GM12864 (cell line): ENCODE results near the gene ZSCAN5C.
"Not testable (repeated sequence)": the region's sequence is repeated elsewhere in the genome, so short reads cannot be mapped to it uniquely, and the experiment has no call there.

ENCODE experiments used
- DNase-seq: peaks from one replicate; pipeline ENCODE4 v3.0.0-alpha.2; 2011; ENCODE audit warnings: low read depth
- H3K4me3 ChIP-seq: 2 replicates; pipeline ENCODE4 v1.5.1; 2011; ENCODE audit warnings: mild to moderate bottlenecking, low read depth, low read length, control low read depth
- TF ChIP-seq, protein P1 (sequence below): IDR thresholded peaks from 2 replicates; pipeline ENCODE4 v1.5.1; 2011; ENCODE audit warnings: low read depth, mild to moderate bottlenecking, moderate library complexity, low read length, control low read depth, inconsistent platforms; ENCODE audit errors: missing control alignments

The ZSCAN5C gene

DNA sequence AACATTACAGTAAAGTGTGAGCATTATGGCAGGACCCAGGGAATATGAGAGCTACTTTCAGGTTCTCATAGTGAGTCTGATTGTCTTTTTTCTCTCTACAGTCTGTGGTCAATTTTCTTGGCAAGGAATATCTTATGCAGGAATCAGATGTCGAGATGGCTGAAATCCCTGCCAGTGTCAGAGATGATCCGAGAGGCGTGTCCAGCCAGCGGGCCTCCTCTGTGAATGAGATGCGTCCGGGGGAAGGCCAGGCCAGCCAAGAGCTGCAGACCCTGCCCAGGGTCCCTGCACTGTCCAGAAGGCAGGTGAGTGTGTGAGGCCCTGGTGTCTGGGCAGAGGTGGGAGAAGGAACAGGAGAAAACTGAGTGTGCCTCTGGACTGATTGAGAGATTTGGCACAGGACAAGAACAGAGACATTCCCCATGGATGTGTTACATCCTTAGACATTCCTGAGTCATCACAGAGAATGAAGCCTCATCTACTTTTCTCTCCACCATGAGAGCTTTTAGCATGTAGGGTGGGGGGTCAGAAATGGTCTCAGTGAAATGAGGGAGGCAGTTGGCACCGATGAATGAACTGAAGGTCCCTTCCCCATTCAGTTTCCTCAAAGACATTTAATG, 43.2 kb downstream of the ZSCAN5C start:
- no peak overlapping the region for H3K4me3 ChIP-seq
- DNase-seq = no peak
- TF ChIP-seq, protein P1, sequence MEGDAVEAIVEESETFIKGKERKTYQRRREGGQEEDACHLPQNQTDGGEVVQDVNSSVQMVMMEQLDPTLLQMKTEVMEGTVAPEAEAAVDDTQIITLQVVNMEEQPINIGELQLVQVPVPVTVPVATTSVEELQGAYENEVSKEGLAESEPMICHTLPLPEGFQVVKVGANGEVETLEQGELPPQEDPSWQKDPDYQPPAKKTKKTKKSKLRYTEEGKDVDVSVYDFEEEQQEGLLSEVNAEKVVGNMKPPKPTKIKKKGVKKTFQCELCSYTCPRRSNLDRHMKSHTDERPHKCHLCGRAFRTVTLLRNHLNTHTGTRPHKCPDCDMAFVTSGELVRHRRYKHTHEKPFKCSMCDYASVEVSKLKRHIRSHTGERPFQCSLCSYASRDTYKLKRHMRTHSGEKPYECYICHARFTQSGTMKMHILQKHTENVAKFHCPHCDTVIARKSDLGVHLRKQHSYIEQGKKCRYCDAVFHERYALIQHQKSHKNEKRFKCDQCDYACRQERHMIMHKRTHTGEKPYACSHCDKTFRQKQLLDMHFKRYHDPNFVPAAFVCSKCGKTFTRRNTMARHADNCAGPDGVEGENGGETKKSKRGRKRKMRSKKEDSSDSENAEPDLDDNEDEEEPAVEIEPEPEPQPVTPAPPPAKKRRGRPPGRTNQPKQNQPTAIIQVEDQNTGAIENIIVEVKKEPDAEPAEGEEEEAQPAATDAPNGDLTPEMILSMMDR = no peak

DNA sequence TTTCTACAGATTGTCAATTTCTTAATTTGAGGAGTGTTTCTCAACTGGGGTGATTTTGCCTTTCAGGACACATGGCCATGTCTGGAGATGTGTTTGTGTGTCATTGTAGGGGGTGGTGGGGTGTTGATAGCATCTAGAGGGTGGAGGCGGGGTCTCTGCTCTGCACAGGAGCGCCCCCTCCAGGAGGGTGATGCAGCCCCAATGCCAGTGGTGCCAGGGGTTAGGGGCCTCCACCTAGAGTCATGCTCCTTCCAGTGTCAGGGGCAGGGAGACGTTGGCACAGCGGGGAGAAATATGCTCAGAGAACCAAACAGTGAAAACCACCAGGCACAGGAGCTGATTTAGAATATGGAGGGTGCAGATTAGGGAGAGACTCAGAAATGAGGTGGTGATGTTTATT, 43.7 kb downstream of the ZSCAN5C start:
- not testable (repeated sequence) for H3K4me3 ChIP-seq, DNase-seq

DNA sequence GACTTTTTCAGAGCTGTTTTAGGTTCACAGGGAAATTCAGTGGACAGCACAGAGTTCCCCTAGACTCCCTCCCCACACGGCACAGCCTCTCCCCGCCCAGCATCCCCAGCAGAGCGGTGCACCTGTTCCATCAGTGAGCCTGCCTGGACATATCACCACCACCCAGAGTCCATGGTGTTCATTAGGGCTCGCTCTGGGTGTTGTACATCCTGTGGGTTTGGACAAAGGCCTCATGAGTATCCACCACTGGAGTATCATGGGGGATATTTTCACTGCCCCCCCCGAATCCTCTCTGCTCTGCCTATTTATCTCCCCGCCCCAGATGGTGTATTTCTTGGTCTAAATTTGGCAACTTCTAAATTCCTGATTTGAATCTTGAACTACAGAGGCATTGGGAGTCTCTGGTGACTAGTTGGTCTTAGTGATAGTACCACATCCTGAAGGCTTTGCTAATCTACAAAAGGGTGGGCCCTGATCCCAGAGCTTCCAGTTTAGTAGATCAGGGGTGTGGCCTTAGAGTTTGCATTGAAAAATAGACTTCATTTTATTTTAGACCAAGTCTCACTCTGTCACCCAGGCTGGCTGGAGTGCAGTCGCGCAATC, 46.8 kb downstream of the ZSCAN5C start:
- not testable (repeated sequence) for DNase-seq, H3K4me3 ChIP-seq

DNA sequence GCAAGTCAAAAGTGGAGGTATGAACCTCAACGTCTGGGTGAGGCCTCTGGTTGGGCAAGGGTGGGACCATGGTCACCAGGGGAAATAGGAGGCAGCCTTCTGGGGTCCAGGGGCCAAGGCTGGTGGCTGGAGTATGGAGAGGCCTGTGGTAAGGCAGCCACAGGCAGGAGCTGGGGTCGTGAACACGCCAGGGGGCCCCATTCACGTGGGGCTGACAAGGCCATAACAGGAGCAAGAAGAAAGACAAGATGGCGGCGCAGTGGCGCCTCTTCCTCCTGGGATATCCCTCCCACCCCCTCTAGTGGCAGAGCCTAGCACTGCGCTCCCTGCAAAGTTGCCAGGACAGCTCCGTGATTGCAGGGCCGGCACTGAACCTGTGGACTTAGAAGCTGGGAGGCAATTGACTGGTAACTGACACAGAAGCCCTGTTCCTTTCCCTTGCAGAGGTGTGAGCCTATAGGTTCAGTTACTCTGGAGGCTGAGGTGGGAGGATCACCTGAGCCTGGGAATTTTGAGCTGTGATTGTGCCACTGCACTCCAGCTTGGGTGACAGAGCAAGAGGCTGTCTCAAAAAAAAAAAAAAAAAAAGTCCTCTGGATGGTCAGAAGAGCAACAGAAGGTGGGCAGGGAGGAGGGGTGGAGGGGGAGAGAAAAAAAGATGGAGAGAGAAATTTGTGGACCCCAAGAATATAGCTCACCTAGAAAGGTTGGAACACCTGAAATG, 50.8 kb downstream of the ZSCAN5C start:
- peak; percentile 55 for DNase-seq
- H3K4me3 ChIP-seq = no peak overlapping the region
- TF ChIP-seq, protein P1 = peak; percentile 94

DNA sequence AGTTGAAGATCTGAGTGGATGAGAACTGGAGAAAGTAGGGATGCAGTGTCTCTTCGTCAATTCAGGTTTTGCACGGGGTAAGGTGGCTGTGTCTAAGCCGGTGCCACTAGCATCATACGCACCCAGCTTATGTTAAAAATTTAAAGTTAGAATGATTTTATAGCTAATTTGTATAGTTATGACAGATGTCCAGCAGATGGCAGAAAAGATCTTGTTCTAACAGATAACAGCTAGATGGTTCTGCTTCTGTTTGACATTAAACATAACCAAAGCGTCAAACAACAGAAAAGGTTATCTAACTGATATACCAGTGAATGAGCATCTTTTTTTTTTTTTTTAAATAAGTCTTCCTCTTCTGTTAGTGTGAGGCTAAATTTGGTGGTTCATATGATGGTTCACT, 51.7 kb downstream of the ZSCAN5C start:
- peak; percentile 21 for DNase-seq
- TF ChIP-seq, protein P1 = no peak
- H3K4me3 ChIP-seq = no peak overlapping the region

DNA sequence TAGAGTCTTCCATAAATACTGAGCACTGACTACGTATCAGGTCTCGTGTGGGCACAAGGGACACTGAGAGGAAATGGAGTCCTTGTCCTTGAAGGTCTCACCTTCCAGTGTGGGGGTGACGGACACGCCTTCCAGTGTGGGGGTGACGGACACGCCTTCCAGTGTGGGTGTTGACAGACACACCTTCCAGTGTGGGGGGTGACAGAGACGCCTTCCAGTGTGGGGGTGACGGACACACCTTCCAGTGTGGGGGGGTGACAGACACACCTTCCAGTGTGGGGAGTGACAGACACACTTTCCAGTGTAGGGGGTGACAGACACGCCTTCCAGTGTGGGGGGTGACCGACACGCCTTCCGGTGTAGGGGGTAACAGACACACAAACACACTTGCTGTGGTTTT, 56.2 kb downstream of the ZSCAN5C start:
- H3K4me3 ChIP-seq = no peak overlapping the region
- DNase-seq = no peak
- TF ChIP-seq, protein P1 = no peak
